Measurements from ENCODE around the gene HSPB1.

The HSPB1 gene

GRCh38 chr7:76316984-76317781 lies 14.7 kb downstream of the HSPB1 start:
- Histone ChIP-seq H3K4me1 (ENCODE audit: control insufficient read depth, insufficient read depth, low read length) (peaks cover 5% of the 10 kb centered on the region; the same call in 1 of the 2 replicates), H3K4me3 (ENCODE audit: low read depth, low read length) (peak overlapping the region; percentile 37; the same call in 1 of the 2 replicates), H3K36me3 (ENCODE audit: control insufficient read depth in 2 of 2, insufficient read depth in 1 of 2, low read length in 2 of 2) (no peaks in the 10 kb centered on the region; a peak in 1 of 3 replicates), H3K27ac (ENCODE audit: extremely low read depth, low read depth, low read length) (peak overlapping the region; percentile 48; the same call in 1 of the 2 replicates), H3K9me3 (ENCODE audit: control insufficient read depth, insufficient read depth, low read depth, low read length) (no peaks in the 10 kb centered on the region)
- CTCF ChIA-PET: interaction anchor here (0.8 to 7.2 kb wide), 9 partner anchors 10 to 140 kb away, joined by 3 to 133 read pairs (median 4); no protein-coding TSS in a partner anchor
- TF ChIP-seq, protein P1, sequence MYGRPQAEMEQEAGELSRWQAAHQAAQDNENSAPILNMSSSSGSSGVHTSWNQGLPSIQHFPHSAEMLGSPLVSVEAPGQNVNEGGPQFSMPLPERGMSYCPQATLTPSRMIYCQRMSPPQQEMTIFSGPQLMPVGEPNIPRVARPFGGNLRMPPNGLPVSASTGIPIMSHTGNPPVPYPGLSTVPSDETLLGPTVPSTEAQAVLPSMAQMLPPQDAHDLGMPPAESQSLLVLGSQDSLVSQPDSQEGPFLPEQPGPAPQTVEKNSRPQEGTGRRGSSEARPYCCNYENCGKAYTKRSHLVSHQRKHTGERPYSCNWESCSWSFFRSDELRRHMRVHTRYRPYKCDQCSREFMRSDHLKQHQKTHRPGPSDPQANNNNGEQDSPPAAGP (tag by site-specific recombination; IDR thresholded peaks at IDR 0.05): 0 out of 2 replicates have a peak, but pooled peaks have one; percentile 18
- TF ChIP-seq ZNF10 (tag by site-specific recombination; IDR thresholded peaks at IDR 0.05): no peak
- POLR2A ChIA-PET: interaction anchor here (0.8 to 2.3 kb wide), 9 partner anchors 8 to 151 kb away, joined by 3 to 24 read pairs (median 7); partner anchors contain the start of gene YWHAG

GRCh38 chr7:76317782-76318487 lies 15.5 kb downstream of the HSPB1 start:
- H3K4me1 ChIP-seq (ENCODE audit: control insufficient read depth, insufficient read depth, low read length): peaks cover 5% of the 10 kb centered on the region; the same call in 1 of the 2 replicates
- ChIA-PET CTCF (interaction anchor here (0.9 to 7.2 kb wide), 7 partner anchors 12 to 139 kb away, joined by 3 to 133 read pairs (median 4); no protein-coding TSS in a partner anchor), POLR2A (interaction anchor here (0.6 to 2.3 kb wide), 15 partner anchors 9 to 403 kb away, joined by 3 to 24 read pairs (median 4); partner anchors contain the start of gene YWHAG)
- peak overlapping the region; percentile 61 for H3K27ac ChIP-seq (ENCODE audit: extremely low read depth, low read depth, low read length)
- H3K4me3 ChIP-seq (ENCODE audit: low read depth, low read length): peak overlapping the region; percentile 55
- H3K36me3 ChIP-seq (ENCODE audit: control insufficient read depth in 2 of 2, insufficient read depth in 1 of 2, low read length in 2 of 2): no peaks in the 10 kb centered on the region; a peak in 1 of 3 replicates
- no peaks in the 10 kb centered on the region for H3K9me3 ChIP-seq (ENCODE audit: control insufficient read depth, insufficient read depth, low read depth, low read length)
- TF ChIP-seq ZNF174 (tag by site-specific recombination; IDR thresholded peaks at IDR 0.05) (no peak), ZNF704 (tag by site-specific recombination; IDR thresholded peaks at IDR 0.05) (no peak), ELK4 (IDR thresholded peaks at IDR 0.05; ENCODE audit: borderline replicate concordance, low read depth, low read length) (no peak), ZFHX2 (tag by site-specific recombination; conservative IDR thresholded peaks at IDR 0.05) (peak; percentile 53), SCRT1 (tag by site-specific recombination; IDR thresholded peaks at IDR 0.05; ENCODE audit: borderline replicate concordance) (no peak), IKZF3 (tag by site-specific recombination; IDR thresholded peaks at IDR 0.05) (no peak), ZNF394 (tag by site-specific recombination; IDR thresholded peaks at IDR 0.05; ENCODE audit: borderline replicate concordance) (no peak), ZNF175 (tag by site-specific recombination; IDR thresholded peaks at IDR 0.05) (no peak), ZNF416 (tag by site-specific recombination; IDR thresholded peaks at IDR 0.05) (no peak), BCL6B (tag by site-specific recombination; IDR thresholded peaks at IDR 0.05) (0 out of 2 replicates have a peak, but pooled peaks have one; percentile 52), ZNF155 (tag by site-specific recombination; IDR thresholded peaks at IDR 0.05) (no peak), ZFP37 (tag by site-specific recombination; IDR thresholded peaks at IDR 0.05) (no peak), BCL11B (tag by site-specific recombination; IDR thresholded peaks at IDR 0.05; ENCODE audit: low read depth) (no peak), ZBTB21 (tag by site-specific recombination; IDR thresholded peaks at IDR 0.05) (peak; percentile 40; the same call in 1 of the 2 replicates), ZBTB17 (tag by site-specific recombination; IDR thresholded peaks at IDR 0.05) (peak; percentile 44; the same call in 1 of the 2 replicates), ZNF610 (tag by site-specific recombination; IDR thresholded peaks at IDR 0.05; ENCODE audit: borderline replicate concordance) (no peak), ZNF24 (tag by site-specific recombination; IDR thresholded peaks at IDR 0.05) (no peak), PRDM1 (tag by site-specific recombination; IDR thresholded peaks at IDR 0.05) (no peak), TRIM28 (IDR thresholded peaks at IDR 0.05; ENCODE audit: borderline replicate concordance, low read length) (no peak), ZFP3 (tag by site-specific recombination; IDR thresholded peaks at IDR 0.05; ENCODE audit: low read depth) (no peak), ZNF701 (tag by site-specific recombination; IDR thresholded peaks at IDR 0.05) (no peak), ZNF521 (tag by site-specific recombination; IDR thresholded peaks at IDR 0.05) (no peak), ZNF501 (tag by site-specific recombination; IDR thresholded peaks at IDR 0.05) (no peak), ZNF514 (tag by site-specific recombination; IDR thresholded peaks at IDR 0.05) (no peak), ZNF473 (tag by site-specific recombination; IDR thresholded peaks at IDR 0.05) (no peak), GLI2 (tag by site-specific recombination; IDR thresholded peaks at IDR 0.05; ENCODE audit: borderline replicate concordance, low read depth) (no peak)
